Parathyroid adenoma (tissue), 2 donors: ENCODE data around the gene CLEC9A.
"Not testable (repeated sequence)": the region's sequence is repeated elsewhere in the genome, so short reads cannot be mapped to it uniquely, and the experiment has no call there.

Source experiments
- H2AFZ ChIP-seq: fragments of 300-600 bp; sonication (generic); one replicate; pipeline ENCODE4 v1.7.0; 2017; ENCODE audit warnings: antibody characterized with exemption, mild to moderate bottlenecking
- H3K27ac ChIP-seq: fragments of 300-600 bp; sonication (generic); one replicate; pipeline ENCODE4 v1.7.0; 2017
- H3K27me3 ChIP-seq: fragments of 300-600 bp; sonication (generic); one replicate; pipeline ENCODE4 v1.7.0; 2017; ENCODE audit warnings: low read length; ENCODE audit not compliant: control insufficient read depth, insufficient read depth
- H3K36me3 ChIP-seq: fragments of 300-600 bp; sonication (generic); one replicate; pipeline ENCODE4 v1.7.0; 2017; ENCODE audit warnings: low read length; ENCODE audit not compliant: control insufficient read depth, insufficient read depth
- H3K4me1 ChIP-seq: fragments of 300-600 bp; sonication (generic); one replicate; pipeline ENCODE4 v1.7.0; 2017; ENCODE audit warnings: control low read depth
- H3K4me2 ChIP-seq: fragments of 300-600 bp; sonication (generic); one replicate; pipeline ENCODE4 v1.7.0; 2017; ENCODE audit warnings: low read length
- H3K4me3 ChIP-seq: fragments of 300-600 bp; sonication (generic); one replicate; pipeline ENCODE4 v1.7.0; 2017; ENCODE audit warnings: low read depth, low read length
- H3K79me2 ChIP-seq: fragments of 300-600 bp; sonication (generic); one replicate; pipeline ENCODE4 v1.7.0; 2017; ENCODE audit warnings: control low read depth
- H3K9ac ChIP-seq: fragments of 300-600 bp; sonication (generic); one replicate; pipeline ENCODE4 v1.7.0; 2017; ENCODE audit warnings: mild to moderate bottlenecking
- H3K9me3 ChIP-seq: fragments of 300-600 bp; sonication (generic); one replicate; pipeline ENCODE4 v1.7.0; 2017; ENCODE audit warnings: low read length; ENCODE audit not compliant: control insufficient read depth
- TF ChIP-seq, protein P1 (sequence below): fragments of 300-600 bp; sonication (generic); IDR thresholded peaks from one replicate; pipeline ENCODE4 v1.7.0; 2017; ENCODE audit warnings: antibody characterized with exemption, mild to moderate bottlenecking
- donor health status: primary hyperparathyroidism.

CLEC9A gene

DNA sequence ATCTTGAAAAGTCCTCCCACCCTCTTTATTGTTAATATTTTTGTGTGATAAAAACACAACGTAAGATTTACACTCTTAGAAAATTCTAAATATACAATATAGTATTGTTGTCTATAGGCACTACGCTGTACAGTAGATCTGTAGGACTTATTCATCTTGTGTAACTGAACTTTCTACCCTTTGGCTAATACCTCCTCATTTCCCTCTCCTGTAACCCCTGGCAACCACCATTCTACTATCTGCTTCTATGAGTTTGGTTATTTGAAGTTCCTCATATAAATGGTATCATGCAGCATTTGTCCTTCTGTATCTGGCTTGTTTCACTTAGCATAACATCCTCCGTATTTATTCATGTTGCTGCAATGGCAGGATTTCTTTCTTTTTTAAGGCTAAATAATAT lies 5.2 kb upstream of the CLEC9A start:
- Histone ChIP-seq H3K9me3 (no peaks in the 10 kb centered on the region), H3K36me3 (no peaks in the 10 kb centered on the region), H3K27ac (no peak overlapping the region), H3K4me2 (no peak overlapping the region), H3K79me2 (no peaks in the 10 kb centered on the region), H3K4me1 (no peaks in the 10 kb centered on the region), H3K27me3 (no peaks in the 10 kb centered on the region), H2AFZ (no peak overlapping the region), H3K4me3 (no peak overlapping the region), H3K9ac (no peak overlapping the region)
- TF ChIP-seq, protein P1, sequence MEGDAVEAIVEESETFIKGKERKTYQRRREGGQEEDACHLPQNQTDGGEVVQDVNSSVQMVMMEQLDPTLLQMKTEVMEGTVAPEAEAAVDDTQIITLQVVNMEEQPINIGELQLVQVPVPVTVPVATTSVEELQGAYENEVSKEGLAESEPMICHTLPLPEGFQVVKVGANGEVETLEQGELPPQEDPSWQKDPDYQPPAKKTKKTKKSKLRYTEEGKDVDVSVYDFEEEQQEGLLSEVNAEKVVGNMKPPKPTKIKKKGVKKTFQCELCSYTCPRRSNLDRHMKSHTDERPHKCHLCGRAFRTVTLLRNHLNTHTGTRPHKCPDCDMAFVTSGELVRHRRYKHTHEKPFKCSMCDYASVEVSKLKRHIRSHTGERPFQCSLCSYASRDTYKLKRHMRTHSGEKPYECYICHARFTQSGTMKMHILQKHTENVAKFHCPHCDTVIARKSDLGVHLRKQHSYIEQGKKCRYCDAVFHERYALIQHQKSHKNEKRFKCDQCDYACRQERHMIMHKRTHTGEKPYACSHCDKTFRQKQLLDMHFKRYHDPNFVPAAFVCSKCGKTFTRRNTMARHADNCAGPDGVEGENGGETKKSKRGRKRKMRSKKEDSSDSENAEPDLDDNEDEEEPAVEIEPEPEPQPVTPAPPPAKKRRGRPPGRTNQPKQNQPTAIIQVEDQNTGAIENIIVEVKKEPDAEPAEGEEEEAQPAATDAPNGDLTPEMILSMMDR: no peak

DNA sequence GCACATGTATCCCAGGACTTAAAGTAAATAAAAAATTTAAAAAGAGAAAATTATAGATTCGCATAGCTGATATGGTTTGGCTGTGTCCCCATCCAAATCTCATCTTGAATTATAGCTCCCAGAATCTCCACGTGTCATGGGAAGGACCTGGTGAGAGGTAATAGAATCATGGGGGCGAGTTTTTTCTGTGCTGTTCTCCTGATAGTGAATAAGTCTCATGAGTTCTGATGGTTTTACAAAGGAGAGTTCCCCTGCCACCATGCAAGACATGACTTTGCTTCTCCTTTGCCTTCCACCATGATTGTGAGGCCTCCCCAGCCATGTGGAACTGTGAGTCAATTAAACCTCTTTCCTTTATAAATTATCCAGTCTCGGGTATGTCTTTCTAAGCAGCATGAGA lies 3.8 kb upstream of the CLEC9A start:
- H3K36me3 ChIP-seq, H3K4me2 ChIP-seq, H3K79me2 ChIP-seq, H3K9ac ChIP-seq, H3K4me1 ChIP-seq, H3K9me3 ChIP-seq, H3K27me3 ChIP-seq, H3K27ac ChIP-seq, H2AFZ ChIP-seq, H3K4me3 ChIP-seq: not testable (repeated sequence)

DNA sequence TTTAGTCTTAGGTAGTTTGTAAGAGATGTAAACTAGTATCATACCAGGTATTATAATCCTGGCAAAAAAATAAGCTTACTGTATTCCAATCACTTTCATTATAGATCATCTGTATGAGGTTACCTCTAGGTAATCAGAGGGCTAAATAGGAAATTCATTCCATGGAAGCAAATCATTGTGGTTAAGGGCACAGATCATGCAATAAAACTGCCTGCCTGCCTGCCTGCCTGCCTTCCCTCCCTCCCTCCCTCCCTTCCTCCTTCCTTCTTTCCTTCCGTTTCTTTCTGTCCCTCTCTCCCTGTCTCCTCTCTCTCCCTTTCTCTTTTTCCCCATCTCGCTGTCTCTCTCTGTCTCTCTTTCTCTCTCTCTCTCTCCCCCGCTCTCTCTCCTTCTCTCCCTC lies 3.2 kb upstream of the CLEC9A start:
- no peak overlapping the region for H2AFZ ChIP-seq
- H3K79me2 ChIP-seq: no peaks in the 10 kb centered on the region
- H3K4me3 ChIP-seq: no peak overlapping the region
- no peak overlapping the region for H3K4me2 ChIP-seq
- H3K4me1 ChIP-seq: no peaks in the 10 kb centered on the region
- no peaks in the 10 kb centered on the region for H3K9me3 ChIP-seq
- no peaks in the 10 kb centered on the region for H3K36me3 ChIP-seq
- no peak overlapping the region for H3K9ac ChIP-seq
- no peak overlapping the region for H3K27ac ChIP-seq
- TF ChIP-seq, protein P1: no peak
- no peaks in the 10 kb centered on the region for H3K27me3 ChIP-seq

DNA sequence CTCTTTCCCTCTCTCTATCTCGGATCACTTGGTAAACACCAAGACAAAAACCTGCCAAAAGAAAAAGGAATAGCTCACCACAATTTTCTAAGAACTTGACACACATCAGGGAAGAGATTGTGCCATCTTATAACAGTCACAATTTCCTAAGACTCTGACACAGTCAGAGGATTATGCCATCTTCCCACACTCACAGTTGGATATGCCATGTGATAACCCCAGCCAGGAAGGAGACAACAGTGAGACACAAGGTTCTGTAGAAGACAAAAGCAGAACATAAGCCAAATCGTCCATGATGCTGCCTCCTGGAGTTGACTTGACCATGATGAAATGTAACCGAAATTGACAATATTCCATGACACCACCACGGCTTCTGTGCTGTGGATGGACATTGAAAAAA lies 2.8 kb upstream of the CLEC9A start:
- TF ChIP-seq, protein P1: no peak
- no peak overlapping the region for H3K9ac ChIP-seq
- H3K79me2 ChIP-seq: no peaks in the 10 kb centered on the region
- H3K4me1 ChIP-seq: no peaks in the 10 kb centered on the region
- H3K27ac ChIP-seq: no peak overlapping the region
- H3K27me3 ChIP-seq: no peaks in the 10 kb centered on the region
- H3K9me3 ChIP-seq: no peaks in the 10 kb centered on the region
- H3K4me2 ChIP-seq: no peak overlapping the region
- no peaks in the 10 kb centered on the region for H3K36me3 ChIP-seq
- no peak overlapping the region for H3K4me3 ChIP-seq
- no peak overlapping the region for H2AFZ ChIP-seq

DNA sequence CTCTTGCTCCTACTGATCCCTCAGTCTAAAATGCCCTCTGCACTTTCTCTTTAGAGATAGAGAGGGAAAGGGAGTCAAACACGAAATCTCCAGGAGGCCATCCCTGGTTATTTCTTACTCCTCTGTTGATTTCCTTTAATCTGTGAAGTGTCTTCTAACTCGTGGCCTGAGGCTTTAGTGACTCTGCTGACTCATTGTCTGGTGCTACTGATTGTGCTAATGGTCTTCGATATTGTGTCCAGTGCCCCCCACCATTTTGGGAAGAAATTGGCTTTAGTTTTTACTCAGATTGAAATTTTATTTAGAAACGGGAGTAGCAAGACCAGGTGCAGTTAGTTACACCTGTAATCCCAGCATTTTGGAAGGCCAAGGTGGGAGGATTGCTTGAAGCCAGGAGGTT lies 839 bp downstream of the CLEC9A start:
- H3K36me3 ChIP-seq: no peaks in the 10 kb centered on the region
- H3K4me3 ChIP-seq: no peak overlapping the region
- no peak overlapping the region for H3K9ac ChIP-seq
- H3K79me2 ChIP-seq: no peaks in the 10 kb centered on the region
- H2AFZ ChIP-seq: no peak overlapping the region
- no peaks in the 10 kb centered on the region for H3K4me1 ChIP-seq
- no peak overlapping the region for H3K27ac ChIP-seq
- no peaks in the 10 kb centered on the region for H3K27me3 ChIP-seq
- TF ChIP-seq, protein P1: no peak
- H3K9me3 ChIP-seq: no peaks in the 10 kb centered on the region
- H3K4me2 ChIP-seq: no peak overlapping the region
